ENCODE data around the gene HPN.

The HPN gene

GRCh38 chr19:35060160-35060855 lies 18.8 kb downstream of the HPN start:
- DNase-seq (ENCODE audit: low read depth in 2 of 3, low spot score in 1 of 3): no peak

- DNase-seq (ENCODE audit: low read depth in 2 of 3, low spot score in 1 of 3): no peak
Measured at GRCh38 chr19:35061583-35062373, 20.3 kb downstream of the HPN start.

GRCh38 chr19:35062942-35063341 lies 21.4 kb downstream of the HPN start:
- no peak for DNase-seq (ENCODE audit: low read depth in 2 of 3, low spot score in 1 of 3)

- peak in 1 of 3 donors; percentile 21 for DNase-seq (ENCODE audit: low read depth in 2 of 3, low spot score in 1 of 3)
Measured at GRCh38 chr19:35063940-35064818, 22.7 kb downstream of the HPN start.

- no peak for DNase-seq (ENCODE audit: low read depth in 2 of 3, low spot score in 1 of 3)
Measured at GRCh38 chr19:35065574-35065973, 24.1 kb downstream of the HPN start.

GRCh38 chr19:35066121-35066520 lies 24.6 kb downstream of the HPN start:
- no peak for DNase-seq (ENCODE audit: low read depth in 2 of 3, low spot score in 1 of 3)

GRCh38 chr19:35066691-35067563 lies 25.4 kb downstream of the HPN start:
- peak; percentile 87 to 93 (median 88) for DNase-seq (ENCODE audit: low read depth in 2 of 3, low spot score in 1 of 3)

- DNase-seq (ENCODE audit: low read depth in 2 of 3, low spot score in 1 of 3): no peak
Measured at GRCh38 chr19:35068941-35069634, 27.6 kb downstream of the HPN start.

GRCh38 chr19:35069696-35070095 lies 28.2 kb downstream of the HPN start:
- no peak for DNase-seq (ENCODE audit: low read depth in 2 of 3, low spot score in 1 of 3)

GRCh38 chr19:35070471-35070870 lies 28.9 kb downstream of the HPN start:
- no peak for DNase-seq (ENCODE audit: low read depth in 2 of 3, low spot score in 1 of 3)

GRCh38 chr19:35073516-35073915 lies 32.0 kb downstream of the HPN start:
- no peak for DNase-seq (ENCODE audit: low read depth in 2 of 3, low spot score in 1 of 3)

- no peak for DNase-seq (ENCODE audit: low read depth in 2 of 3, low spot score in 1 of 3)
Measured at GRCh38 chr19:35073941-35074340, 32.4 kb downstream of the HPN start.

GRCh38 chr19:35074426-35075201 lies 33.1 kb downstream of the HPN start:
- DNase-seq (ENCODE audit: low read depth in 2 of 3, low spot score in 1 of 3): no peak

- no peak for DNase-seq (ENCODE audit: low read depth in 2 of 3, low spot score in 1 of 3)
Measured at GRCh38 chr19:35075202-35076025, 33.9 kb downstream of the HPN start.

- DNase-seq (ENCODE audit: low read depth in 2 of 3, low spot score in 1 of 3): no peak
Measured at GRCh38 chr19:35076026-35076370, 34.5 kb downstream of the HPN start.

GRCh38 chr19:35076657-35077056 lies 35.1 kb downstream of the HPN start:
- no peak for DNase-seq (ENCODE audit: low read depth in 2 of 3, low spot score in 1 of 3)

GRCh38 chr19:35077411-35078223 lies 36.1 kb downstream of the HPN start:
- no peak for DNase-seq (ENCODE audit: low read depth in 2 of 3, low spot score in 1 of 3)

- no peak for DNase-seq (ENCODE audit: low read depth in 2 of 3, low spot score in 1 of 3)
Measured at GRCh38 chr19:35079826-35080225, 38.3 kb downstream of the HPN start.

Data from stimulated activated CD4-positive, alpha-beta T cell treated with anti-CD3 and anti-CD28 coated beads, Interleukin-12 subunit alpha, Interleukin-12 subunit beta, amount 100 ng/mL, for 48 hours (primary cell).